ENCODE results near the gene ALK.

The ALK gene

DNA sequence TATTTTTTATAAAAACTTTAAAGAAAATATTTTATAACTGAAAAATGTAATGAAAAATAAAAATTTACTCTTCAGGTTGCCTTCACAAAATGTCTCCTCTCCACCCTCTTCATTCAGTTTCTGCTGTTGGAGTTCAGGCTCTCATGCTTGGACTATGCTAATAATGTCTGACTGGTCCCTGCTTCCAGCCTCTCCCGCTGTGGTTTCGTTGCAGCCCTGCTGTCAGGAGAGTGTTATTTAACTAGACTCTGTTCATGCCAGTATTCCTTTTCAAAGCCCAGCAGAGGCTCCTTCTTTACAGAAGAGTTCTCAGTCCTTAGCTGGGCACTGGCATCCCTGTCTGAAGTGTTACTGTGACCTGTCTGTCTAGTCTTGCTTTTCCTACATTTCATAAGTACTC, 765.8 kb downstream of the ALK start:
- Histone ChIP-seq H3K9me3 (ENCODE audit: low read depth, low read length) (no peaks in the 10 kb centered on the region), H3K36me3 (ENCODE audit: insufficient read depth, low read length) (peaks cover 27% of the 10 kb centered on the region), H3K27ac (no peak overlapping the region), H3K9ac (ENCODE audit: insufficient read length) (no peak overlapping the region), H3K4me3 (no peak overlapping the region)
- DNase-seq (ENCODE audit: low read depth, low spot score), result no peak
- TF ChIP-seq FOXP2 (optimal IDR thresholded peaks at IDR 0.05; ENCODE audit: control extremely low read depth, extremely low read length, insufficient read depth) (no peak), POLR2AphosphoS5 (IDR thresholded peaks at IDR 0.05; ENCODE audit: borderline replicate concordance, low read depth, low read length) (no peak), EZH2 (IDR thresholded peaks at IDR 0.05) (no peak)

- no peak for DNase-seq (ENCODE audit: low read depth, low spot score)
- peaks cover 27% of the 10 kb centered on the region for H3K36me3 ChIP-seq (ENCODE audit: insufficient read depth, low read length)
- no peak for TF ChIP-seq EZH2 (IDR thresholded peaks at IDR 0.05)
- TF ChIP-seq POLR2AphosphoS5 (IDR thresholded peaks at IDR 0.05; ENCODE audit: borderline replicate concordance, low read depth, low read length), result no peak
- no peak for TF ChIP-seq FOXP2 (optimal IDR thresholded peaks at IDR 0.05; ENCODE audit: control extremely low read depth, extremely low read length, insufficient read depth)
Measured at GRCh38 chr2:29154610-29155009, 766.8 kb downstream of the ALK start.

DNA sequence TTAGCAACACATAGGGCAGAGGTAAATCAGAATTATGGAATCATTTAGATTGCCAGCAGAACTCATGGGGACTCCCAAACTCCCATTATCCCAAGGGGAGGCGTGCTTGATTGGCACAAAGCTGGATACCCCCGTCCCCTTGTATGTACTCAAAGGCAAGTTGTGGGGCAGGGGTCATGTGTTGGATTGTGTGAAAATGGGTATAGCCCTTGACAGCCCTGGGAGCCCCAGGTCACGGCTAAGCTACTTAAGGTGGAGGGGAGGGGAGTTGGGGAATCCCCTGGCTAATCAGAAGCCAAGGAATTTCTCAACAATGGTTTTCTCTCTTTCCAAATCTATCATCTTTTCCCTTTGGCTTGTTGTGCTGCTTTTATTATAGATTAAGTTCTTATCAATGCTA, 773.4 kb downstream of the ALK start:
- no peaks in the 10 kb centered on the region for H3K9me3 ChIP-seq (ENCODE audit: low read depth, low read length)
- no peak for DNase-seq (ENCODE audit: low read depth, low spot score)
- no peak overlapping the region for H3K9ac ChIP-seq (ENCODE audit: insufficient read length)
- H3K27ac ChIP-seq, result no peak overlapping the region
- H3K4me3 ChIP-seq, result no peak overlapping the region
- H3K36me3 ChIP-seq (ENCODE audit: insufficient read depth, low read length), result peaks cover 20% of the 10 kb centered on the region
- TF ChIP-seq EZH2 (IDR thresholded peaks at IDR 0.05), result no peak
- TF ChIP-seq POLR2AphosphoS5 (IDR thresholded peaks at IDR 0.05; ENCODE audit: borderline replicate concordance, low read depth, low read length), result no peak
- no peak for TF ChIP-seq FOXP2 (optimal IDR thresholded peaks at IDR 0.05; ENCODE audit: control extremely low read depth, extremely low read length, insufficient read depth)

More at GRCh38 chr2:29154610-29155009, 766.8 kb downstream of the ALK start:
- Histone ChIP-seq H3K9me3 (ENCODE audit: low read depth, low read length) (no peaks in the 10 kb centered on the region), H3K4me3 (no peak overlapping the region), H3K9ac (ENCODE audit: insufficient read length) (no peak overlapping the region), H3K27ac (no peak overlapping the region)

- no peak overlapping the region for H3K27ac ChIP-seq
- no peak overlapping the region for H3K9ac ChIP-seq (ENCODE audit: insufficient read length)
- no peaks in the 10 kb centered on the region for H3K9me3 ChIP-seq (ENCODE audit: low read depth, low read length)
- peaks cover 11% of the 10 kb centered on the region for H3K36me3 ChIP-seq (ENCODE audit: insufficient read depth, low read length)
- TF ChIP-seq EZH2 (IDR thresholded peaks at IDR 0.05), result no peak
- H3K4me3 ChIP-seq, result no peak overlapping the region
- DNase-seq (ENCODE audit: low read depth, low spot score), result no peak
Measured at GRCh38 chr2:29146197-29146596, 775.2 kb downstream of the ALK start.

DNA sequence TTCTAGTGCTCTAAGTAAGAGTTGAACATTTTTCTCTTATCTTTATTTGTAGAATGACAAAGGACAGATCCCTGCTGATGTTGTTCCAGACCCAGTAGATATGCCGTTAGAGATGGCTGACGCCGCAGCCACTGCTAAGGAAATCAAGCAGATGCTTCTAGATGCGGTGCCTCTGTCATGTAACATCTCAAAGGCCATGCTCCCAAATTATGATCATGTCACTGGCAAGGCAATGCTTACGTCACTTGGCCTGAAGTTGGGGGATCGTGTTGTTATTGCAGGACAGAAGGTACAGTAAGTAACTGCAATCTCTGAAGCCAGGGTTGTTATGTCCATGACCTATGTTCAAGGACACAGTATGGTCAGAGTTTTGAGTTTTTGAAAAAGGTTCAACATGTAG, 777.7 kb downstream of the ALK start:
- Histone ChIP-seq H3K9me3 (ENCODE audit: low read depth, low read length) (no peaks in the 10 kb centered on the region), H3K4me3 (no peak overlapping the region), H3K27ac (no peak overlapping the region), H3K9ac (ENCODE audit: insufficient read length) (no peak overlapping the region), H3K36me3 (ENCODE audit: insufficient read depth, low read length) (peaks cover 11% of the 10 kb centered on the region)
- DNase-seq (ENCODE audit: low read depth, low spot score), result no peak
- TF ChIP-seq FOXP2 (optimal IDR thresholded peaks at IDR 0.05; ENCODE audit: control extremely low read depth, extremely low read length, insufficient read depth), result no peak
- no peak for TF ChIP-seq POLR2AphosphoS5 (IDR thresholded peaks at IDR 0.05; ENCODE audit: borderline replicate concordance, low read depth, low read length)
- no peak for TF ChIP-seq EZH2 (IDR thresholded peaks at IDR 0.05)
